GM10266 (cell line): ENCODE data around the gene NOC2L.

ENCODE experiments used
- DNase-seq: peaks from one replicate; pipeline ENCODE4 v3.0.0; 2012; ENCODE audit errors: extremely low spot score
- CTCF ChIP-seq: IDR thresholded peaks from 2 replicates; pipeline ENCODE4 v1.5.1; 2012; ENCODE audit warnings: mild to moderate bottlenecking, low read depth; ENCODE audit not compliant: control insufficient read depth, insufficient read depth; ENCODE audit errors: missing control alignments

The NOC2L gene

GRCh38 chr1:975365-975764, 16.3 kb upstream of the NOC2L start:
- no peak for TF ChIP-seq CTCF
- DNase-seq = no peak

DNA sequence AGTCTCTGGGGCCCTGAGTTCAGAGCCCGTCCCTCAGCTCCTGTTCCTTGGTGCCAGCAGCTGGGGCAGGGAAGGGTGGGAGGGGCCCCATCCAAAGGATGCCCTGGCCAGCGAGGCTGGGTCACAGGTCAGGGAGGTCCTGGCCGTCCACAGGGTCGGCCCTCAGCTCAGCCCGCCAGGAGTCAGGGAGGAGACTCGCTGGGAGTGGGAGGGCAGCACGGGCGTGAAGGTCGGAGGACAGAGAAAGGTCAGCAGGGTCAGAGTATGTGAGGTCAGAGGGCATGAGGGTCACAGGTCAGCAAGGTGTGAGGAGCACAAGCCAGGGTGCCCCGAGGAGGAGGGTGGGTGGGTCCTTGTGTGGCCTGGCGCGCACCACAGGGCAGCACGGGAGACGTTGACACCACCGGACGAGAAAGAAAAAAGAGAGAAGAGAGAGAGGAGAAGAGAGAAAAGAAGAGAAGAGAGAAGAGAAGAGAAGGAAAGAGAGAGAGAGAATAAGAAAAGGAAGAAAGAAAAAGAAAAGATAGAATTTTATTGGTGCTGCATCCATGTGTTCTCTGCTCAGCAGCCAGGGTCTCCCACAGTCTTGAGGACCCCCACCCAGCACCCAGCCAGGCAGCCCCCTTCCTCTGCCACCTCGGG, 15.8 kb upstream of the NOC2L start:
- DNase-seq = no peak
- TF ChIP-seq CTCF = no peak

GRCh38 chr1:974293-974640, 15.2 kb upstream of the NOC2L start:
- DNase-seq = no peak
- TF ChIP-seq CTCF = no peak

GRCh38 chr1:973459-974292, 14.6 kb upstream of the NOC2L start:
- no peak for DNase-seq
- TF ChIP-seq CTCF = no peak

GRCh38 chr1:972726-973458, 13.8 kb upstream of the NOC2L start:
- DNase-seq = no peak
- no peak for TF ChIP-seq CTCF

DNA sequence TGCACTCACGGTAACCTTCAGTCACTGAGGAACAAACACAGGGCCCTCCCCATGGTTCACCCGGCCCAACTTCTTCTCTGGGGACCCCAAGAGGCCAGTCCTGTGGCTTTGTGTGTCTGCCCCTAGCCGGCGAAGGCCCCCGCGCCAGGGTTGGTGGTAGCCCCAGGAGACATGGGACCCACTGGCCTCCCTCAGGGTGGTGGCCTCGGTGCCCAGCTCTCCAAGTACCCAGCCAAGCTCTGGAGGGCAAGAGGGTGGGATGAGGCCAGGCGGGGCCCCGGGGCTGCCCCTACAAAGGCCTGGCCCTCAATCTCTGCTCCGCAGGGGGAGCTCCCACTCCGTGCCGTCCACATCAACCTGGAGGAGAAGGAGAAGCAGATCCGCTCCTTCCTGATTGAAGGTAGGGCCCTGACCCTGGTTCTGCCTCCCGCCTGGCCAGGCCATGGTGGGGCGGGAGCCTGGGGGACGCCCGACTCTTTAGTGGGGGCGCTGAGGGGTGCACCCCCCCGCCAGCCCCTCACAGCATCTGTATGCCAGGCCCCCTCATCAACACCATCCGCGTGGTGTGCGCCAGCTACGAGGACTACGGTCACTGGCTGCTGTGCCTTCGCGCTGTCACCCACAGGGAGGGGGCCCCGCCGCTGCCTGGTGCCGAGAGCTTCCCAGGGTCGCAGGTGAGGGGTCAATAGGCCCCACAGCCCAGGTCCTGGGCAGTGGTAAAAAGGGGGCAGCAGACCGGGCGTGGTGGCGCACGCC, 12.9 kb upstream of the NOC2L start:
- DNase-seq = no peak
- no peak for TF ChIP-seq CTCF
